ENCODE measurements around the gene DNM3. TPM values are rescaled to one million over a fixed set of nuclear protein-coding genes. Genes with fewer than 3 reads are reported as not detected.

DNM3 gene
- total RNA-seq, 1 experiment from 2014 or later: 2.7 TPM

DNA sequence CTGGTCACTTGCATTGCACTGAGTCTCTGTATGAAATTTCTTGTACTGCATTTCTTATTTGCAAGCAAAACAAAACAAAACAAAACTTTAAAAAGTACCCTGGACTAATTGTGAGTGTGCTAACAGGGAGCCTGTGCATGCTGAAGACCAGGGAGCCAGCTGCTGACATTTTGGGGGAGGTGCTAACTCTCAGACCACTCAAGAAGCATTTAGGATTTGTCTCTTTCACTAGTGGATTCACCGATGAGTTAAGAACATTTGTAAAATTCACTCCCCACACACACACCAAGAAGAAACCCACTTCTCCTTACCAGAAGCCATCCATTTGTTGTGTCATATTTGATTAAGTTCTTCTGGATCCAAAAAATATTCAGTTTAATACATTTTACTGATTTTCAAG lies 483.5 kb downstream of the DNM3 start:
- Histone ChIP-seq H3K9me3 (ENCODE audit: control insufficient read depth, low read depth, low read length) (no peaks in the 10 kb centered on the region), H3K23ac (ENCODE audit: insufficient read length, low read depth, low read length) (no peak overlapping the region), H3K56ac (ENCODE audit: insufficient read length, low read depth, low read length) (no peak overlapping the region), H2BK120ac (ENCODE audit: low read depth, low read length, poor library complexity, severe bottlenecking) (no peak overlapping the region), H3K4ac (ENCODE audit: low read depth, low read length) (no peak overlapping the region), H2BK5ac (ENCODE audit: insufficient read length, low read length) (no peak overlapping the region), H3K27me3 (ENCODE audit: insufficient read depth, low read length) (no peaks in the 10 kb centered on the region), H3K14ac (ENCODE audit: insufficient read depth, low read length) (no peak overlapping the region), H3T11ph (ENCODE audit: low read length) (no peak overlapping the region), H4K20me1 (ENCODE audit: control insufficient read depth, insufficient read depth, insufficient read length) (no peaks in the 10 kb centered on the region), H3K18ac (ENCODE audit: insufficient read length, low read depth, low read length) (no peak overlapping the region), H3K4me2 (ENCODE audit: insufficient read depth, insufficient read length, low read length) (no peak overlapping the region), H3K27ac (ENCODE audit: insufficient read length, low read depth, low read length) (no peak overlapping the region), H2BK15ac (ENCODE audit: low read depth, low read length) (no peak overlapping the region), H3K23me2 (ENCODE audit: insufficient read length, low read depth, low read length, poor library complexity, severe bottlenecking) (no peaks in the 10 kb centered on the region), H3K9ac (ENCODE audit: extremely low read depth, insufficient read length, low read length) (no peak overlapping the region), H2AFZ (ENCODE audit: low read length) (no peak overlapping the region), H4K8ac (replicated peaks; ENCODE audit: insufficient read length, low read depth, low read length) (no peak overlapping the region), H2BK12ac (ENCODE audit: insufficient read length, low read depth, low read length) (no peak overlapping the region), H4K91ac (ENCODE audit: insufficient read length, low read depth, low read length) (no peak overlapping the region), H4K5ac (ENCODE audit: insufficient read length, low read depth, low read length) (no peak overlapping the region), H2AK5ac (ENCODE audit: insufficient read length, low read length) (no peak overlapping the region), H2BK20ac (ENCODE audit: low read depth, low read length, poor library complexity, severe bottlenecking) (no peak overlapping the region), H3K79me2 (ENCODE audit: insufficient read depth, low read length) (no peaks in the 10 kb centered on the region), H3K4me1 (ENCODE audit: insufficient read depth, low read length) (no peaks in the 10 kb centered on the region), H3K79me1 (ENCODE audit: insufficient read depth, low read depth, low read length, poor library complexity, severe bottlenecking) (no peaks in the 10 kb centered on the region)
- Mint-ChIP-seq H3K27me3 (ENCODE audit: low read depth) (no peaks in the 10 kb centered on the region), H3K27ac (no peak overlapping the region), H3K4me1 (no peaks in the 10 kb centered on the region), H3K4me3 (no peak overlapping the region), H3K9me3 (peaks cover 0 to 3% of the 10 kb centered on the region in 2 experiments; a peak in 1 of 5 replicates), H3K36me3 (ENCODE audit: insufficient read depth in 1 of 3, low read depth in 3 of 3) (no peaks in the 10 kb centered on the region; a peak in 1 of 7 replicates)
- no peak for DNase-seq
- no CpG with 5 or more reads among the region's 1 CpG for WGBS (ENCODE audit: extremely low coverage, insufficient read length, low lambda C conversion rate)
- no peak for TF ChIP-seq CTCF (conservative IDR thresholded peaks at IDR 0.05)
